ENCODE measurements around the gene PATJ.

PATJ gene

GRCh38 chr1:61993331-61993961, 251.2 kb downstream of the PATJ start:
- H3K9me3 ChIP-seq (ENCODE audit: low read depth, low read length), result no peaks in the 10 kb centered on the region
- H3K27ac ChIP-seq, result peak overlapping the region; percentile 93
- H3K4me3 ChIP-seq, result peak overlapping the region; percentile 61
- TF ChIP-seq EZH2 (IDR thresholded peaks at IDR 0.05) (no peak), POLR2AphosphoS5 (IDR thresholded peaks at IDR 0.05; ENCODE audit: borderline replicate concordance, low read depth, low read length) (peak; percentile 42; the same call in 1 of the 2 replicates), FOXP2 (optimal IDR thresholded peaks at IDR 0.05; ENCODE audit: control extremely low read depth, extremely low read length, insufficient read depth) (peak; percentile 57)
- H3K9ac ChIP-seq (ENCODE audit: insufficient read length), result peak overlapping the region; percentile 32
- no peaks in the 10 kb centered on the region for H3K36me3 ChIP-seq (ENCODE audit: insufficient read depth, low read length)
- peak; percentile 99 for DNase-seq (ENCODE audit: low read depth, low spot score)

GRCh38 chr1:61995641-61996040, 253.4 kb downstream of the PATJ start:
- no peak overlapping the region for H3K9ac ChIP-seq (ENCODE audit: insufficient read length)
- no peak for DNase-seq (ENCODE audit: low read depth, low spot score)
- TF ChIP-seq FOXP2 (optimal IDR thresholded peaks at IDR 0.05; ENCODE audit: control extremely low read depth, extremely low read length, insufficient read depth) (no peak), EZH2 (IDR thresholded peaks at IDR 0.05) (no peak), POLR2AphosphoS5 (IDR thresholded peaks at IDR 0.05; ENCODE audit: borderline replicate concordance, low read depth, low read length) (no peak)
- no peaks in the 10 kb centered on the region for H3K36me3 ChIP-seq (ENCODE audit: insufficient read depth, low read length)
- no peak overlapping the region for H3K27ac ChIP-seq
- no peak overlapping the region for H3K4me3 ChIP-seq
- H3K9me3 ChIP-seq (ENCODE audit: low read depth, low read length), result no peaks in the 10 kb centered on the region

GRCh38 chr1:61997123-61997522, 254.8 kb downstream of the PATJ start:
- no peak for TF ChIP-seq FOXP2 (optimal IDR thresholded peaks at IDR 0.05; ENCODE audit: control extremely low read depth, extremely low read length, insufficient read depth)
- TF ChIP-seq POLR2AphosphoS5 (IDR thresholded peaks at IDR 0.05; ENCODE audit: borderline replicate concordance, low read depth, low read length), result no peak
- no peak for TF ChIP-seq EZH2 (IDR thresholded peaks at IDR 0.05)
- no peak overlapping the region for H3K4me3 ChIP-seq
- H3K36me3 ChIP-seq (ENCODE audit: insufficient read depth, low read length), result no peaks in the 10 kb centered on the region
- no peak overlapping the region for H3K27ac ChIP-seq
- H3K9me3 ChIP-seq (ENCODE audit: low read depth, low read length), result no peaks in the 10 kb centered on the region
- no peak for DNase-seq (ENCODE audit: low read depth, low spot score)
- H3K9ac ChIP-seq (ENCODE audit: insufficient read length), result no peak overlapping the region

GRCh38 chr1:62003777-62004176, 261.5 kb downstream of the PATJ start:
- Histone ChIP-seq H3K9ac (ENCODE audit: insufficient read length) (no peak overlapping the region), H3K9me3 (ENCODE audit: low read depth, low read length) (no peaks in the 10 kb centered on the region), H3K4me3 (no peak overlapping the region), H3K36me3 (ENCODE audit: insufficient read depth, low read length) (no peaks in the 10 kb centered on the region), H3K27ac (no peak overlapping the region)
- DNase-seq (ENCODE audit: low read depth, low spot score), result no peak
- TF ChIP-seq EZH2 (IDR thresholded peaks at IDR 0.05) (no peak), POLR2AphosphoS5 (IDR thresholded peaks at IDR 0.05; ENCODE audit: borderline replicate concordance, low read depth, low read length) (no peak), FOXP2 (optimal IDR thresholded peaks at IDR 0.05; ENCODE audit: control extremely low read depth, extremely low read length, insufficient read depth) (no peak)

GRCh38 chr1:62006690-62007089, 264.4 kb downstream of the PATJ start:
- no peak overlapping the region for H3K27ac ChIP-seq
- TF ChIP-seq FOXP2 (optimal IDR thresholded peaks at IDR 0.05; ENCODE audit: control extremely low read depth, extremely low read length, insufficient read depth), result no peak
- no peak for TF ChIP-seq POLR2AphosphoS5 (IDR thresholded peaks at IDR 0.05; ENCODE audit: borderline replicate concordance, low read depth, low read length)
- TF ChIP-seq EZH2 (IDR thresholded peaks at IDR 0.05), result no peak
- DNase-seq (ENCODE audit: low read depth, low spot score), result no peak
- H3K36me3 ChIP-seq (ENCODE audit: insufficient read depth, low read length), result no peaks in the 10 kb centered on the region
- no peak overlapping the region for H3K9ac ChIP-seq (ENCODE audit: insufficient read length)
- no peak overlapping the region for H3K4me3 ChIP-seq
- no peaks in the 10 kb centered on the region for H3K9me3 ChIP-seq (ENCODE audit: low read depth, low read length)

GRCh38 chr1:62011006-62011405, 268.7 kb downstream of the PATJ start:
- Histone ChIP-seq H3K27ac (no peak overlapping the region), H3K9ac (ENCODE audit: insufficient read length) (no peak overlapping the region), H3K4me3 (no peak overlapping the region), H3K9me3 (ENCODE audit: low read depth, low read length) (no peaks in the 10 kb centered on the region), H3K36me3 (ENCODE audit: insufficient read depth, low read length) (no peaks in the 10 kb centered on the region)
- DNase-seq (ENCODE audit: low read depth, low spot score), result no peak
- no peak for TF ChIP-seq FOXP2 (optimal IDR thresholded peaks at IDR 0.05; ENCODE audit: control extremely low read depth, extremely low read length, insufficient read depth)

- no peak for DNase-seq (ENCODE audit: low read depth, low spot score)
- Histone ChIP-seq H3K9me3 (ENCODE audit: low read depth, low read length) (no peaks in the 10 kb centered on the region), H3K9ac (ENCODE audit: insufficient read length) (no peak overlapping the region), H3K4me3 (no peak overlapping the region), H3K27ac (no peak overlapping the region), H3K36me3 (ENCODE audit: insufficient read depth, low read length) (no peaks in the 10 kb centered on the region)
- no peak for TF ChIP-seq POLR2AphosphoS5 (IDR thresholded peaks at IDR 0.05; ENCODE audit: borderline replicate concordance, low read depth, low read length)
- TF ChIP-seq EZH2 (IDR thresholded peaks at IDR 0.05), result no peak
- TF ChIP-seq FOXP2 (optimal IDR thresholded peaks at IDR 0.05; ENCODE audit: control extremely low read depth, extremely low read length, insufficient read depth), result no peak
These were observed 269.8 kb downstream of the PATJ start for GRCh38 chr1:62012095-62012494.

GRCh38 chr1:62012836-62013235, 270.6 kb downstream of the PATJ start:
- Histone ChIP-seq H3K4me3 (no peak overlapping the region), H3K27ac (peak overlapping the region; percentile 17; the same call in 1 of the 2 replicates), H3K36me3 (ENCODE audit: insufficient read depth, low read length) (no peaks in the 10 kb centered on the region), H3K9me3 (ENCODE audit: low read depth, low read length) (no peaks in the 10 kb centered on the region), H3K9ac (ENCODE audit: insufficient read length) (no peak overlapping the region)
- no peak for TF ChIP-seq POLR2AphosphoS5 (IDR thresholded peaks at IDR 0.05; ENCODE audit: borderline replicate concordance, low read depth, low read length)
- no peak for DNase-seq (ENCODE audit: low read depth, low spot score)

GRCh38 chr1:62013264-62013663, 271.0 kb downstream of the PATJ start:
- Histone ChIP-seq H3K4me3 (no peak overlapping the region), H3K36me3 (ENCODE audit: insufficient read depth, low read length) (no peaks in the 10 kb centered on the region), H3K9me3 (ENCODE audit: low read depth, low read length) (no peaks in the 10 kb centered on the region), H3K9ac (ENCODE audit: insufficient read length) (no peak overlapping the region), H3K27ac (no peak overlapping the region)
- DNase-seq (ENCODE audit: low read depth, low spot score), result no peak
- TF ChIP-seq POLR2AphosphoS5 (IDR thresholded peaks at IDR 0.05; ENCODE audit: borderline replicate concordance, low read depth, low read length) (no peak), EZH2 (IDR thresholded peaks at IDR 0.05) (no peak), FOXP2 (optimal IDR thresholded peaks at IDR 0.05; ENCODE audit: control extremely low read depth, extremely low read length, insufficient read depth) (no peak)
